Measurements from ENCODE around the gene RAPGEF5. TPM values are rescaled to one million over a fixed set of nuclear protein-coding genes. Genes with fewer than 3 reads are reported as not detected.
A peak's percentile ranks its signal among the peaks of the same experiment; 100 is the strongest.

RAPGEF5 gene
- total RNA-seq, 1 donor from 2014 or later: 12.4 TPM

DNA sequence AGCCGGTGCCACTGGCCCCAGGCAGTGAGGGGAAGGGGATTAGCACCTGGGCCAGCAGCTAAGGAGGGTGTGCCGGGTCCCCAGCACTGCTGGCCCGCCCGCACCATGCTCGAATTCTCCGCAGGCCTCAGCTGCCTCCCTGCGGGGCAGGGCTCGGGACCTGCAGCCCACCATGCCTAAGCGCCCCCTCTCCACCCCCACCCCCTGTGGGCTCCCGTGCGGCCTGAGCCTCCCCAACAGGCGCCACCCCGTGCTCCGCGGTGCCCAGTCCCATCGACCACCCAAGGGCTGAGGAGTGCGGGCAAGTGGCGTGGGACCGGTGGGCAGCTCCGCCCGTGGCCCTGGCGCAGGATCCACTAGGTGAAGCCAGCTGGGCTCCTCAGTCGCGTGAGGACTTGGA is 266.4 kb downstream of the RAPGEF5 start:
- CTCF ChIA-PET: no interaction called here
- intact Hi-C loops (cut with micrococcal nuclease): no loop called here

DNA sequence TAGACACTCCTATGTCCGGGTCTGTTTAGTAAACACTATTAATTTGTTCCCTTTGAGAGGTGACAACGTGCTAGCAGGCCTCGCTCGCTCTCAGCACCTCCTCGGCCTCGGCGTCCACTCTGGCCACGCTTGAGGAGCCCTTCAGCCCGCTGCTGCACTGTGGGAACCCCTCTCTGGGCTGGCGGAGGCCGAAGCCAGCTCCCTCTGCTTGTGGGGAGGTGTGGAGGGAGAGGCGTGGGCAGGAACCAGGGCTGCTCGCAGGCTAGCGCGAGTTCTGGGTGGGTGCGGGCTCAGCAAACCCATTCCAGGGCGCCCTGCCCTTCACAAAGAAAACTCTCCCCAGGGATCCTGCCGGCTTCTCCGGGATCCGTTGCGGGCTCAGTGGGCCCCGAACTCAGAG is 266.8 kb downstream of the RAPGEF5 start:
- no peak for DNase-seq
- Mint-ChIP-seq H3K4me3 (no peak overlapping the region), H3K9me3 (no peaks in the 10 kb centered on the region), H3K36me3 (ENCODE audit: low read depth) (no peaks in the 10 kb centered on the region), H3K4me1 (no peaks in the 10 kb centered on the region), H3K27ac (no peak overlapping the region), H3K27me3 (peaks cover 8% of the 10 kb centered on the region)
- CTCF ChIA-PET: no interaction called here
- TF ChIP-seq, protein P1, sequence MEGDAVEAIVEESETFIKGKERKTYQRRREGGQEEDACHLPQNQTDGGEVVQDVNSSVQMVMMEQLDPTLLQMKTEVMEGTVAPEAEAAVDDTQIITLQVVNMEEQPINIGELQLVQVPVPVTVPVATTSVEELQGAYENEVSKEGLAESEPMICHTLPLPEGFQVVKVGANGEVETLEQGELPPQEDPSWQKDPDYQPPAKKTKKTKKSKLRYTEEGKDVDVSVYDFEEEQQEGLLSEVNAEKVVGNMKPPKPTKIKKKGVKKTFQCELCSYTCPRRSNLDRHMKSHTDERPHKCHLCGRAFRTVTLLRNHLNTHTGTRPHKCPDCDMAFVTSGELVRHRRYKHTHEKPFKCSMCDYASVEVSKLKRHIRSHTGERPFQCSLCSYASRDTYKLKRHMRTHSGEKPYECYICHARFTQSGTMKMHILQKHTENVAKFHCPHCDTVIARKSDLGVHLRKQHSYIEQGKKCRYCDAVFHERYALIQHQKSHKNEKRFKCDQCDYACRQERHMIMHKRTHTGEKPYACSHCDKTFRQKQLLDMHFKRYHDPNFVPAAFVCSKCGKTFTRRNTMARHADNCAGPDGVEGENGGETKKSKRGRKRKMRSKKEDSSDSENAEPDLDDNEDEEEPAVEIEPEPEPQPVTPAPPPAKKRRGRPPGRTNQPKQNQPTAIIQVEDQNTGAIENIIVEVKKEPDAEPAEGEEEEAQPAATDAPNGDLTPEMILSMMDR (IDR thresholded peaks at IDR 0.05): no peak
- ATAC-seq (ENCODE audit: low read depth): no peak
- POLR2A ChIA-PET: no interaction called here
- intact Hi-C loops (cut with micrococcal nuclease): no loop called here

More for the DNA sequence above, 266.4 kb downstream of the RAPGEF5 start:
- TF ChIP-seq, protein P1 (IDR thresholded peaks at IDR 0.05): no peak
- POLR2A ChIA-PET: no interaction called here
- Mint-ChIP-seq H3K9me3 (no peaks in the 10 kb centered on the region), H3K4me3 (no peak overlapping the region), H3K27me3 (peaks cover 8% of the 10 kb centered on the region), H3K27ac (no peak overlapping the region), H3K4me1 (no peaks in the 10 kb centered on the region), H3K36me3 (ENCODE audit: low read depth) (no peaks in the 10 kb centered on the region)
- ATAC-seq (ENCODE audit: low read depth): no peak
- DNase-seq: no peak

DNA sequence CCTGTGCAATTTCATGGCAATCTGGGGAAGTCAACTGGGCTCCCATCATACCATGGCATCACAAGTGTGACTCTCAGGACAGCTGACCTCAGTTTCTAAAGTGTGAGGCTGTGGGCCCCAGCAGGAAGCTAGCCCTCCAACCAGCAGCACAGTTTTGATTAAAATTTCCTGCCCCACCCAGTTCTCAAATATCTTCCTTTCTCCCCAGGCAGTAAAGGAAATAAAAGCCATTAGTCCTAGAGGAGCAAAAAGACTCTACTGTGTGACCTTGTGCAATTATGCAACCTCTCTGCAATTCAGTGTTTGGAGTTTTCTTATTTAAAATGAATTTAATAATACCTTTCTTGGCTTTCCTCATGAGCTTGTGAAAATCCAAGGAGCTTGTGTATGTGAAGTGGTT is 268.1 kb downstream of the RAPGEF5 start:
- no peak overlapping the region for H3K4me3 Mint-ChIP-seq
- ATAC-seq (ENCODE audit: low read depth) (no peak), DNase-seq (no peak)
- H3K9me3 Mint-ChIP-seq: no peaks in the 10 kb centered on the region
- H3K4me1 Mint-ChIP-seq: peaks cover 1% of the 10 kb centered on the region
- ChIA-PET CTCF (interaction anchor here (0.8 to 1.2 kb wide), 2 partner anchors 12 to 21 kb away, joined by 4 to 6 read pairs; no protein-coding TSS in a partner anchor), POLR2A (no interaction called here)
- TF ChIP-seq, protein P1 (IDR thresholded peaks at IDR 0.05): no peak
- H3K27me3 Mint-ChIP-seq: peaks cover 8% of the 10 kb centered on the region
- no peak overlapping the region for H3K27ac Mint-ChIP-seq
- intact Hi-C loops (cut with micrococcal nuclease): no loop called here
- H3K36me3 Mint-ChIP-seq (ENCODE audit: low read depth): no peaks in the 10 kb centered on the region

DNA sequence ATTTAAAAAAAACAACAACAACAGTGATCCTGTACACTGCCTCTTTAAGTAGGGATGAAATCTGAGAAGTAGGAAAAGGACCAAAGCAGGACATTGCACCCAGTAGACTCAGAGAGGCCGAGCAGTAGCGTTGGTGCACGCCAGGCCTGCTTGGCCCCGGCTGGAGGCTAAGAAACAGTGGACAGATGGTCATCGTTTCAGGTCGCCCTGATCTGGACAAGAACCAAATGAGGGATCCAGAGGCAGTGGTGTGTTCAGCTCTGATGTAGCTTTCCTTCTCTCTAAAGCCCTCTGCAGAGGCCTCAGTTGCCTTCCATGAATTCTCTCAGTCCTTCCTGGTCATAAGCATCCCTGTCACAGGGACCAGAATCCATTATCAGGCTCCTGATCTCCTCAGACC is 269.1 kb downstream of the RAPGEF5 start:
- DNase-seq (no peak), ATAC-seq (ENCODE audit: low read depth) (no peak)
- POLR2A ChIA-PET: no interaction called here
- H3K4me1 Mint-ChIP-seq: peaks cover 5% of the 10 kb centered on the region
- intact Hi-C loops (cut with micrococcal nuclease): no loop called here
- H3K9me3 Mint-ChIP-seq: no peaks in the 10 kb centered on the region
- H3K27ac Mint-ChIP-seq: no peak overlapping the region
- CTCF ChIA-PET: no interaction called here
- peaks cover 8% of the 10 kb centered on the region for H3K27me3 Mint-ChIP-seq
- H3K4me3 Mint-ChIP-seq: no peak overlapping the region
- H3K36me3 Mint-ChIP-seq (ENCODE audit: low read depth): no peaks in the 10 kb centered on the region
- TF ChIP-seq, protein P1 (IDR thresholded peaks at IDR 0.05): no peak

- ChIA-PET CTCF (interaction anchor here (0.5 to 1.7 kb wide), 12 partner anchors 8 to 830 kb away, joined by 4 to 11 read pairs (median 5); partner anchors contain the start of gene SP4), POLR2A (interaction anchor here (0.6 to 1.2 kb wide), 3 partner anchors 138 to 1214 kb away, joined by 3 read pairs; partner anchors contain the start of gene CDCA7L)
- Mint-ChIP-seq H3K4me1 (peaks cover 13% of the 10 kb centered on the region), H3K27ac (peak overlapping the region; percentile 70), H3K4me3 (peak overlapping the region; percentile 89), H3K36me3 (ENCODE audit: low read depth) (no peaks in the 10 kb centered on the region), H3K9me3 (peaks cover 4% of the 10 kb centered on the region), H3K27me3 (peaks cover 22% of the 10 kb centered on the region)
- intact Hi-C loops (cut with micrococcal nuclease): loop anchor here (1.0 to 5.0 kb wide), 9 partner anchors 20 to 1286 kb away; partner anchors contain the start of gene CDCA7L
- DNase-seq (no peak), ATAC-seq (ENCODE audit: low read depth) (no peak)
- TF ChIP-seq, protein P1 (IDR thresholded peaks at IDR 0.05): no peak
These were observed 273.2 kb downstream of the RAPGEF5 start for GRCh38 chr7:22083704-22084240.

All from activated B cell treated with CpG ODN at 0.5 μM for 24 hours (primary cell).